IMR-90 (cell line): ENCODE measurements around the gene LHPP. TPM values are rescaled to one million over a fixed set of nuclear protein-coding genes. Genes with fewer than 3 reads are reported as not detected.

ENCODE experiments used
- ATAC-seq: fragments of 200-7000 bp; cut with Tn5 transposase; 2 replicates; pipeline ENCODE4 v1.9.1; 2020; ENCODE audit warnings: low read depth, mild to moderate bottlenecking, moderate library complexity
- BruUV-seq: library from RNA; stranded (reverse); fragments of 400-500 nt; replicated peaks from 2 replicates; lab custom pipeline; 2021; lab: Mats Ljungman, UMichigan
- CTCF ChIA-PET: fragments of 300-600 bp; formaldehyde crosslinking; extraction: SDS; loops from one replicate; lab custom pipeline; 2021; ENCODE audit warnings: antibody characterized with exemption; lab: Yijun Ruan, JAX
- POLR2A ChIA-PET: fragments of 300-600 bp; sonication (Branson Sonifier 250); formaldehyde crosslinking; loops from one replicate; lab custom pipeline; 2022; ENCODE audit warnings: antibody characterized with exemption; ENCODE audit not compliant: unreplicated experiment; lab: Charles Lee
- DNase-seq: peaks from one replicate; pipeline ENCODE4 v3.0.0; 2013
- H2AFZ ChIP-seq: replicated peaks from 2 replicates; pipeline ENCODE3; 2013; ENCODE audit warnings: low read length, mild to moderate bottlenecking; ENCODE audit not compliant: poor library complexity
- H2AK5ac ChIP-seq: 2 replicates; pipeline ENCODE4 v1.6.1; 2013; ENCODE audit warnings: low read depth, low read length, inconsistent platforms
- H2AK9ac ChIP-seq: replicated peaks from 2 replicates; pipeline ENCODE3; 2013; ENCODE audit warnings: mild to moderate bottlenecking, low read depth, low read length, moderate library complexity; ENCODE audit not compliant: poor library complexity
- H2BK120ac ChIP-seq: 2 replicates; pipeline ENCODE4 v1.6.1; 2013; ENCODE audit warnings: low read depth, low read length, inconsistent platforms
- H2BK15ac ChIP-seq: 3 replicates; pipeline ENCODE4 v1.6.1; 2013; ENCODE audit warnings: low read depth, low read length, inconsistent platforms
- H2BK20ac ChIP-seq: 2 replicates; pipeline ENCODE4 v1.6.1; 2013; ENCODE audit warnings: low read depth, mild to moderate bottlenecking, inconsistent platforms, low read length, moderate library complexity
- H2BK5ac ChIP-seq: 2 replicates; pipeline ENCODE4 v1.6.1; 2013; ENCODE audit warnings: mild to moderate bottlenecking, low read depth, low read length, inconsistent platforms; ENCODE audit not compliant: poor library complexity, severe bottlenecking
- H3K14ac ChIP-seq: replicated peaks from 2 replicates; pipeline ENCODE4 v1.6.1; 2013; ENCODE audit warnings: low read depth, low read length, inconsistent platforms
- H3K18ac ChIP-seq: 2 replicates; pipeline ENCODE4 v1.6.1; 2013; ENCODE audit warnings: low read depth, low read length, control low read depth
- H3K23ac ChIP-seq: 2 replicates; pipeline ENCODE4 v1.6.1; 2013; ENCODE audit warnings: low read depth, low read length, inconsistent platforms
- H3K27ac ChIP-seq: 2 replicates; pipeline ENCODE4 v1.5.1; 2013; ENCODE audit warnings: mild to moderate bottlenecking, control low read depth, low read length; ENCODE audit not compliant: insufficient read depth
- H3K27me3 ChIP-seq: 2 replicates; pipeline ENCODE4 v1.6.1; 2013; ENCODE audit warnings: low read length; ENCODE audit not compliant: control insufficient read depth, insufficient read depth
- H3K36me3 ChIP-seq: 2 replicates; pipeline ENCODE4 v1.6.1; 2013; ENCODE audit warnings: low read length, mixed read lengths; ENCODE audit not compliant: control insufficient read depth, insufficient read depth
- H3K4ac ChIP-seq: 2 replicates; pipeline ENCODE4 v1.6.1; 2013; ENCODE audit warnings: low read depth, low read length, inconsistent platforms
- H3K4me1 ChIP-seq: 2 replicates; pipeline ENCODE4 v1.6.1; 2013; ENCODE audit warnings: low read length, mixed read lengths; ENCODE audit not compliant: control insufficient read depth, insufficient read depth
- H3K4me2 ChIP-seq: 2 replicates; pipeline ENCODE4 v1.6.1; 2013; ENCODE audit warnings: low read depth, mild to moderate bottlenecking, control low read depth, low read length, moderate library complexity
- H3K4me3 ChIP-seq: 2 replicates; pipeline ENCODE4 v1.5.1; 2013; ENCODE audit warnings: low read depth, mild to moderate bottlenecking, control low read depth, low read length, moderate library complexity; ENCODE audit not compliant: insufficient read depth
- H3K56ac ChIP-seq: 2 replicates; pipeline ENCODE4 v1.6.1; 2013; ENCODE audit warnings: low read length, inconsistent platforms; ENCODE audit not compliant: insufficient read depth; ENCODE audit errors: extremely low read depth
- H3K79me1 ChIP-seq, 2 experiments: 2 replicates each; pipeline ENCODE4 v1.6.1; 2013; ENCODE audit warnings: low read length in 2 of 2, inconsistent platforms in 1 of 2, low read depth in 1 of 2
- H3K9ac ChIP-seq: 2 replicates; pipeline ENCODE4 v1.6.1; 2013; ENCODE audit warnings: low read depth, low read length, control low read depth
- H3K9me1 ChIP-seq: 2 replicates; pipeline ENCODE4 v1.6.1; 2013; ENCODE audit warnings: low read length, inconsistent platforms; ENCODE audit not compliant: insufficient read depth
- H3K9me3 ChIP-seq: 2 replicates; pipeline ENCODE4 v1.6.1; 2013; ENCODE audit warnings: low read length; ENCODE audit not compliant: control insufficient read depth, insufficient read depth
- H4K20me1 ChIP-seq: 2 replicates; pipeline ENCODE4 v1.6.1; 2013; ENCODE audit warnings: low read length, inconsistent platforms; ENCODE audit not compliant: insufficient read depth
- H4K5ac ChIP-seq: 2 replicates; pipeline ENCODE4 v1.6.1; 2013; ENCODE audit warnings: mild to moderate bottlenecking, low read depth, low read length, control low read depth
- H4K8ac ChIP-seq, 2 experiments: 2 replicates each; pipeline ENCODE4 v1.6.1; 2013; ENCODE audit warnings: low read depth in 2 of 2, low read length in 2 of 2, control low read depth in 1 of 2, inconsistent platforms in 1 of 2
- H4K91ac ChIP-seq: 2 replicates; pipeline ENCODE4 v1.6.1; 2013; ENCODE audit warnings: low read depth, low read length, inconsistent platforms; ENCODE audit not compliant: insufficient read depth
- CEBPB ChIP-seq: IDR thresholded peaks from 2 replicates; pipeline ENCODE4 v1.6.1; 2012; ENCODE audit warnings: low read depth, low read length, improper control_type of control experiment
- WGBS, 2 experiments: methylation state at CpG; one replicate each; pipeline versions ENCODE4 v1.1.5 to v1.1.7; 2013; ENCODE audit warnings: missing lambda C conversion rate in 2 of 2; ENCODE audit not compliant: insufficient read length in 1 of 2; ENCODE audit errors: extremely low coverage in 2 of 2; 5-methylcytosine and 5-hydroxymethylcytosine counted together
- dilution Hi-C: fragments of 300-500 bp; cut with HindIII; formaldehyde crosslinking; loops from one replicate; pipeline ENCODE4 v1.14.3; 2018; ENCODE audit warnings: low sequenced_read_pairs; ENCODE audit not compliant: unreplicated experiment
- in situ Hi-C: fragments of 300-500 bp; cut with MboI; formaldehyde crosslinking; loops from 3 replicates; pipeline ENCODE4 v1.14.3; 2019; ENCODE audit warnings: low sequenced_read_pairs, inconsistent platforms, mixed read lengths
- intact Hi-C: fragments of 100-400 bp; cut with micrococcal nuclease; formaldehyde crosslinking; loops from 2 replicates; pipeline ENCODE4 v1.10.0; 2022
- polyA plus RNA-seq, 3 experiments: library from polyadenylated mRNA; depleted of rRNA; stranded (reverse); fragments of >200 nt; gene quantifications; 2 replicates each; pipeline ENCODE4 v1.2.3, GENCODE V29; 2012; ENCODE audit warnings: low replicate concordance in 1 of 3
- total RNA-seq: library from RNA; depleted of rRNA; stranded (reverse); fragments of >200 nt; gene quantifications from 2 replicates; pipeline ENCODE4 v1.2.3, GENCODE V29; 2012

Gene LHPP
- total and polyA plus RNA-seq, 2 of the 4 experiments (the other 2 are of a cell fraction): 2.7 to 8.3 TPM

DNA sequence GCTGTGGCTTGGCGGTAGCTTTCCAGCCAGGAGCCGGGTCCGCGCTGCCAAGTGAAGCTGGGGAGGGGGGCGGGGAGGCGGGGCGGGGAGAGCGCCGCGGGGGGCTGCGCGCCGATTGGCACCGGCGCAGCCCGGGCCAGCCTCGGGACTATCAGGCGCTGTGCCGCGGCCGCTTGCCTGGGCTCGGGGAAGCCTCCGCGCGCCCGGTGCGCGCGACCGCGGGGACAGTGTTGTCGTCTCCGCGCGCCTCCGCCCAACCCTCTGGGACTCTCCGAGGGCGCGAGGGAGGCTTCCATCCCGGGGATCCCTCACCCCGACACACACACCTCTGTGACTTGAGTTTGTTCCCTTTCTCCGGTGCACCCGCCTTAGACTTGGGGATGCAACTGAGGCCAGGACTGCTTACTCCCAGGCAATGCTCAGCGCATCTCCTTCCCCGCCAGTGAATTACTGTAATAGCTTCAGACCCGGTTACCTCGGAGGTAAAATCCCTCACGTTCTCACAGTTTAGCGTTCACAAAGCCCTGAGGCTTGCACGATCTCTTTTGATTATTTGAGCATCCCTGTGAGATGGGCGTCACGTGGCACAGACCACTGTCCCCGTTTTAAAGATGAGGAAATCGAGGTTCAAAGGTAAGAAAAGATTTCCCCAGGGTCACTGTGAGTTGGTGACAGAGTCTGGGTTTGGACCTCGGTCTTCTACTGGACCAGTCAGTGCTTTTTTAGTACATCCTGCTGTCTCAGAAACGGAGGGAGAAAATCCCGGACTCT lies 11.4 kb upstream of the LHPP start, which contains the start of gene NKX1-2:
NKX1-2 (minus strand) TSS at position 24 of the 771 bp plus-strand sequence. CDS start 92 bp downstream, outside the sequence.
- POLR2A ChIA-PET: no interaction called here
- no peak within 1 kb of the TSS for H2AFZ ChIP-seq
- no peak within 1 kb of the TSS for H4K91ac ChIP-seq
- TF ChIP-seq CEBPB: no peak
- no peak within 1 kb of the TSS; the same call in 1 of the 2 replicates for H3K23ac ChIP-seq
- H3K36me3 ChIP-seq: no peaks in the 10 kb centered on the region
- no peaks in the 10 kb centered on the region; the same call in 1 of the 2 replicates for H3K4me1 ChIP-seq
- H3K4me3 ChIP-seq: no peak within 1 kb of the TSS
- H3K9me1 ChIP-seq: no peaks in the 10 kb centered on the region
- H4K20me1 ChIP-seq: no peaks in the 10 kb centered on the region
- DNase-seq: no peak
- no peak within 1 kb of the TSS for H2AK9ac ChIP-seq
- no peak within 1 kb of the TSS for H3K9ac ChIP-seq
- no peaks in the 10 kb centered on the region; the same call in 1 of the 2 replicates for H3K9me3 ChIP-seq
- no peak within 1 kb of the TSS for H3K27ac ChIP-seq
- BruUV-seq: no TSS peak
- H2BK15ac ChIP-seq: no peak within 1 kb of the TSS
- no peak within 1 kb of the TSS for H3K18ac ChIP-seq
- no peak within 1 kb of the TSS for H2BK5ac ChIP-seq
- H4K5ac ChIP-seq: no peak within 1 kb of the TSS
- no peak within 1 kb of the TSS; the same call in 1 of the 2 replicates for H3K4me2 ChIP-seq
- 0% methylated on average over 7 of the region's 57 CpGs; no CpG with 5 or more reads in 1 of the 2 experiments for WGBS, 2 experiments
- dilution Hi-C loops: no loop called here
- ATAC-seq: peak; percentile 31
- no peak within 1 kb of the TSS for H3K56ac ChIP-seq
- H3K14ac ChIP-seq: no peak within 1 kb of the TSS
- H2AK5ac ChIP-seq: no peak within 1 kb of the TSS
- no peak within 1 kb of the TSS for H4K8ac ChIP-seq
- peaks cover 87% of the 10 kb centered on the region for H3K27me3 ChIP-seq
- no peak within 1 kb of the TSS for H2BK20ac ChIP-seq
- H3K79me1 ChIP-seq: no peaks in the 10 kb centered on the region
- H3K4ac ChIP-seq: no peak within 1 kb of the TSS
- CTCF ChIA-PET: no interaction called here
- intact Hi-C loops: no loop called here
- in situ Hi-C loops: no loop called here
- no peak within 1 kb of the TSS for H2BK120ac ChIP-seq
